Daoy (cell line): ENCODE data around the gene SIRT7. TPM values are rescaled to one million over a fixed set of nuclear protein-coding genes. Genes with fewer than 3 reads are reported as not detected.

ENCODE experiments used
- DNase-seq: peaks from one replicate; pipeline ENCODE4 v3.0.0-alpha.2; 2015; ENCODE audit warnings: low read depth
- total RNA-seq: library from RNA; depleted of rRNA; stranded (reverse); fragments of >200 nt; shearing (Covaris generic); gene quantifications from 2 replicates; pipeline ENCODE4 v1.2.3, GENCODE V29; 2014; rRNA removed

The SIRT7 gene
- total RNA-seq, 1 experiment from 2014 or later = 30.5 TPM

GRCh38 chr17:81865358-81865732 lies 52.6 kb downstream of the SIRT7 start:
- DNase-seq = no peak

GRCh38 chr17:81863833-81864768 lies 53.9 kb downstream of the SIRT7 start:
- DNase-seq = no peak

- no peak for DNase-seq
These were observed 54.8 kb downstream of the SIRT7 start for GRCh38 chr17:81863123-81863675.

Other genes with a start within 250 kb of the SIRT7 start
- 66.3 and 76.4 TPM in 2 replicates for gene ARL16, start 234.4 kb downstream of the SIRT7 start, total RNA-seq
- 179 and 187 TPM in 2 replicates for gene HGS, start 234.2 kb downstream of the SIRT7 start, total RNA-seq
- gene MRPL12, start 214.8 kb downstream of the SIRT7 start, total RNA-seq = 19.3 and 19.9 TPM in 2 replicates
- gene SLC25A10, start 205.9 kb downstream of the SIRT7 start, total RNA-seq = 43.6 and 52.2 TPM in 2 replicates
- not detected in 2 replicates for gene GCGR, start 114.0 kb downstream of the SIRT7 start, total RNA-seq
- gene MCRIP1, start 84.9 kb downstream of the SIRT7 start, total RNA-seq = 78.3 and 91.2 TPM in 2 replicates
- not detected in 2 replicates for gene PPP1R27, start 83.1 kb downstream of the SIRT7 start, total RNA-seq
- gene P4HB, start 57.6 kb downstream of the SIRT7 start, total RNA-seq = 1,181 and 1,293 TPM in 2 replicates
- gene ARHGDIA, start 46.8 kb downstream of the SIRT7 start, total RNA-seq = 138 and 216 TPM in 2 replicates
- 376 and 391 TPM in 2 replicates for gene ALYREF, start 26.6 kb downstream of the SIRT7 start, total RNA-seq
- 149 and 250 TPM in 2 replicates for gene ANAPC11, start 26.5 kb downstream of the SIRT7 start, total RNA-seq
- gene NPB, start 15.9 kb downstream of the SIRT7 start, total RNA-seq = 0.21 and 0.97 TPM in 2 replicates
- 17.9 and 34.9 TPM in 2 replicates for gene PCYT2, start 6.8 kb downstream of the SIRT7 start, total RNA-seq
- gene MAFG, start 9.6 kb upstream of the SIRT7 start, total RNA-seq = 17.2 and 20.9 TPM in 2 replicates
- gene PYCR1, start 19.1 kb upstream of the SIRT7 start, total RNA-seq = 112 and 116 TPM in 2 replicates
- not detected in 2 replicates for gene MYADML2, start 29.1 kb upstream of the SIRT7 start, total RNA-seq
- 0.11 and 0.51 TPM in 2 replicates for gene NOTUM, start 43.0 kb upstream of the SIRT7 start, total RNA-seq
- gene ASPSCR1, start 59.5 kb upstream of the SIRT7 start, total RNA-seq = 41.3 and 43.5 TPM in 2 replicates
- 88.1 and 116 TPM in 2 replicates for gene CENPX, start 104.7 kb upstream of the SIRT7 start, total RNA-seq
- gene LRRC45, start 105.1 kb upstream of the SIRT7 start, total RNA-seq = 23.2 and 26.5 TPM in 2 replicates
- gene RAC3, start 113.5 kb upstream of the SIRT7 start, total RNA-seq = 9.3 and 16.9 TPM in 2 replicates
- gene DCXR, start 119.5 kb upstream of the SIRT7 start, total RNA-seq = 57.0 and 92.7 TPM in 2 replicates
- 18.8 and 20.2 TPM in 2 replicates for gene RFNG, start 133.6 kb upstream of the SIRT7 start, total RNA-seq
- 180 and 190 TPM in 2 replicates for gene GPS1, start 133.7 kb upstream of the SIRT7 start, total RNA-seq
- gene DUS1L, start 147.6 kb upstream of the SIRT7 start, total RNA-seq = 82.5 and 99.0 TPM in 2 replicates
- 49.5 and 65.1 TPM in 2 replicates for gene FASN, start 180.1 kb upstream of the SIRT7 start, total RNA-seq